HG03432 (cell line): ENCODE measurements around the gene TMEM213.

Experiments used
- ATAC-seq: cut with Tn5 transposase; IDR thresholded peaks from one replicate; pipeline ENCODE4 v1.9.1; 2021; ENCODE audit warnings: mild to moderate bottlenecking, moderate library complexity; ENCODE audit not compliant: unreplicated experiment

The TMEM213 gene

GRCh38 chr7:138797715-138798320 lies at the start of gene TMEM213, which contains the start of gene ATP6V0A4:
Gene TMEM213 (plus strand): TSS chr7:138797994. CDS start chr7:138798105, 111 bp downstream.
Gene ATP6V0A4 (minus strand): TSS chr7:138798196. CDS start chr7:138771247, 26,949 bp downstream.
- no peak for ATAC-seq

- no peak for ATAC-seq
Observed at GRCh38 chr7:138748666-138749065, 49.1 kb upstream of the TMEM213 start.

- ATAC-seq: no peak
Observed at GRCh38 chr7:138749960-138750359, 47.8 kb upstream of the TMEM213 start.

GRCh38 chr7:138750473-138750872 lies 47.3 kb upstream of the TMEM213 start:
- no peak for ATAC-seq

- no peak for ATAC-seq
Observed at GRCh38 chr7:138750901-138751464, 46.8 kb upstream of the TMEM213 start.

- peak; percentile 92 for ATAC-seq
Observed at GRCh38 chr7:138752518-138753149, 45.2 kb upstream of the TMEM213 start.

- no peak for ATAC-seq
Observed at GRCh38 chr7:138753150-138753518, 44.7 kb upstream of the TMEM213 start.

- no peak for ATAC-seq
Observed at GRCh38 chr7:138753610-138754009, 44.2 kb upstream of the TMEM213 start.

- no peak for ATAC-seq
Observed at GRCh38 chr7:138755331-138755747, 42.5 kb upstream of the TMEM213 start.

GRCh38 chr7:138755842-138756590 lies 41.8 kb upstream of the TMEM213 start:
- no peak for ATAC-seq

GRCh38 chr7:138756591-138757242 lies 41.1 kb upstream of the TMEM213 start:
- no peak for ATAC-seq

- no peak for ATAC-seq
Observed at GRCh38 chr7:138768241-138768640, 29.6 kb upstream of the TMEM213 start.

GRCh38 chr7:138770904-138771303 lies 26.9 kb upstream of the TMEM213 start:
- ATAC-seq: no peak

GRCh38 chr7:138773176-138773575 lies 24.6 kb upstream of the TMEM213 start:
- ATAC-seq: no peak

GRCh38 chr7:138773817-138774216 lies 24.0 kb upstream of the TMEM213 start:
- ATAC-seq: no peak

GRCh38 chr7:138776166-138776833 lies 21.5 kb upstream of the TMEM213 start:
- ATAC-seq: no peak

- ATAC-seq: no peak
Observed at GRCh38 chr7:138781004-138781403, 16.8 kb upstream of the TMEM213 start.

- no peak for ATAC-seq
Observed at GRCh38 chr7:138784692-138785091, 13.1 kb upstream of the TMEM213 start.

- no peak for ATAC-seq
Observed at GRCh38 chr7:138785587-138786437, 12.0 kb upstream of the TMEM213 start.
